Loucy (cell line): ENCODE data around the gene PRKCG.

Source experiments
- H2AFZ ChIP-seq: fragments of 200-600 bp; sonication (generic); 2 replicates; pipeline ENCODE4 v1.6.0; 2016; ENCODE audit warnings: antibody characterized with exemption, mild to moderate bottlenecking, low read length, moderate library complexity
- H3F3A ChIP-seq: fragments of 200-600 bp; 2 replicates; pipeline ENCODE4 v1.6.0; 2016; ENCODE audit warnings: antibody characterized with exemption, low read depth, mild to moderate bottlenecking
- H3K27me3 ChIP-seq: fragments of 200-600 bp; sonication (generic); 2 replicates; pipeline ENCODE4 v1.6.1; 2014; ENCODE audit warnings: low read length, mild to moderate bottlenecking; ENCODE audit not compliant: insufficient read depth, poor library complexity, severe bottlenecking
- H3K36me3 ChIP-seq: fragments of 200-600 bp; sonication (generic); 2 replicates; pipeline ENCODE4 v1.6.1; 2016; ENCODE audit warnings: low read length; ENCODE audit not compliant: insufficient read depth
- H3K4me1 ChIP-seq: fragments of 200-600 bp; sonication (generic); 2 replicates; pipeline ENCODE4 v1.5.1; 2014; ENCODE audit warnings: low read length, mild to moderate bottlenecking; ENCODE audit not compliant: insufficient read depth, poor library complexity, severe bottlenecking
- H3K4me2 ChIP-seq: fragments of 200-600 bp; sonication (generic); 2 replicates; pipeline ENCODE4 v1.6.0; 2014; ENCODE audit warnings: antibody characterized with exemption, low read length, low read depth, mild to moderate bottlenecking; ENCODE audit not compliant: poor library complexity, severe bottlenecking
- H3K4me3 ChIP-seq: fragments of 200-600 bp; sonication (generic); 2 replicates; pipeline ENCODE4 v1.5.1; 2014; ENCODE audit warnings: low read length, mild to moderate bottlenecking, mixed read lengths; ENCODE audit not compliant: poor library complexity, severe bottlenecking
- H3K79me2 ChIP-seq: fragments of 200-600 bp; sonication (generic); 2 replicates; pipeline ENCODE4 v1.6.1; 2014; ENCODE audit warnings: low read length; ENCODE audit not compliant: insufficient read depth
- H3K9ac ChIP-seq: fragments of 200-600 bp; sonication (generic); 2 replicates; pipeline ENCODE4 v1.6.0; 2014; ENCODE audit warnings: mild to moderate bottlenecking, low read depth, low read length, moderate library complexity; ENCODE audit not compliant: poor library complexity, severe bottlenecking
- H3K9me2 ChIP-seq: fragments of 200-600 bp; sonication (generic); replicated peaks from 2 replicates; pipeline ENCODE4 v1.6.1; 2016; ENCODE audit warnings: low read depth, low read length, mixed read lengths
- H3K9me3 ChIP-seq: fragments of 200-600 bp; sonication (generic); 2 replicates; pipeline ENCODE4 v1.6.1; 2014; ENCODE audit warnings: mild to moderate bottlenecking, antibody characterized with exemption, low read length, low read depth; ENCODE audit not compliant: insufficient read depth
- H4K20me1 ChIP-seq: fragments of 200-600 bp; sonication (generic); 2 replicates; pipeline ENCODE4 v1.6.0; 2014; ENCODE audit warnings: antibody characterized with exemption, low read length, mild to moderate bottlenecking; ENCODE audit not compliant: insufficient read depth, poor library complexity, severe bottlenecking
- CTCF ChIP-seq: fragments of 200-600 bp; sonication (generic); conservative IDR thresholded peaks from 2 replicates; pipeline ENCODE4 v1.5.1; 2014; ENCODE audit warnings: mild to moderate bottlenecking, antibody characterized with exemption, low read length
- EZH2phosphoT487 ChIP-seq: fragments of 200-600 bp; IDR thresholded peaks from 2 replicates; pipeline ENCODE4 v1.6.1; 2018; ENCODE audit warnings: antibody characterized with exemption, mild to moderate bottlenecking, moderate library complexity, borderline replicate concordance

PRKCG gene

GRCh38 chr19:53885036-53885435 is 3.0 kb downstream of the PRKCG start:
- no peaks in the 10 kb centered on the region for H3K79me2 ChIP-seq
- no peak overlapping the region for H3K9ac ChIP-seq
- H3K4me1 ChIP-seq: peaks cover 18% of the 10 kb centered on the region
- H3K27me3 ChIP-seq: peaks cover 12% of the 10 kb centered on the region
- H4K20me1 ChIP-seq: no peaks in the 10 kb centered on the region
- no peak overlapping the region for H3K4me3 ChIP-seq
- TF ChIP-seq CTCF (no peak), EZH2phosphoT487 (no peak)
- no peaks in the 10 kb centered on the region for H3K9me3 ChIP-seq
- H3K4me2 ChIP-seq: no peak overlapping the region
- H2AFZ ChIP-seq: no peak overlapping the region
- H3K9me2 ChIP-seq: no peaks in the 10 kb centered on the region
- H3F3A ChIP-seq: no peaks in the 10 kb centered on the region
- H3K36me3 ChIP-seq: no peaks in the 10 kb centered on the region

GRCh38 chr19:53892301-53892980 is 10.4 kb downstream of the PRKCG start:
- no peak overlapping the region for H2AFZ ChIP-seq
- TF ChIP-seq EZH2phosphoT487: no peak
- no peak for TF ChIP-seq CTCF
- no peaks in the 10 kb centered on the region for H3K4me1 ChIP-seq
- H3K79me2 ChIP-seq: no peaks in the 10 kb centered on the region
- H3F3A ChIP-seq: no peaks in the 10 kb centered on the region
- no peaks in the 10 kb centered on the region for H3K9me2 ChIP-seq
- H4K20me1 ChIP-seq: no peaks in the 10 kb centered on the region
- H3K9ac ChIP-seq: no peak overlapping the region
- no peak overlapping the region for H3K4me2 ChIP-seq
- no peaks in the 10 kb centered on the region for H3K9me3 ChIP-seq
- no peak overlapping the region for H3K4me3 ChIP-seq
- no peaks in the 10 kb centered on the region for H3K36me3 ChIP-seq
- H3K27me3 ChIP-seq: no peaks in the 10 kb centered on the region

- no peak overlapping the region for H3K9ac ChIP-seq
- no peak overlapping the region for H2AFZ ChIP-seq
- no peak for TF ChIP-seq EZH2phosphoT487
- TF ChIP-seq CTCF: no peak
- no peak overlapping the region for H3K4me2 ChIP-seq
- H3K9me3 ChIP-seq: no peaks in the 10 kb centered on the region
- no peaks in the 10 kb centered on the region for H3K4me1 ChIP-seq
- H3K36me3 ChIP-seq: no peaks in the 10 kb centered on the region
- no peaks in the 10 kb centered on the region for H3K27me3 ChIP-seq
- H3F3A ChIP-seq: no peaks in the 10 kb centered on the region
- no peaks in the 10 kb centered on the region for H3K9me2 ChIP-seq
- no peaks in the 10 kb centered on the region for H3K79me2 ChIP-seq
- H3K4me3 ChIP-seq: no peak overlapping the region
- H4K20me1 ChIP-seq: no peaks in the 10 kb centered on the region
Observed at GRCh38 chr19:53892981-53893325, 11.0 kb downstream of the PRKCG start.
